HCT116 (cell line): ENCODE results near the gene SRGAP1. TPM values are rescaled to one million over a fixed set of nuclear protein-coding genes. Genes with fewer than 3 reads are reported as not detected.

Experiments
- ATAC-seq: fragments of 200-7000 bp; cut with Tn5 transposase; 2 replicates; pipeline ENCODE4 v1.9.1; 2020; ENCODE audit warnings: mild to moderate bottlenecking, moderate library complexity
- BruUV-seq: library from RNA; stranded (reverse); fragments of 400-500 nt; replicated peaks from 2 replicates; lab custom pipeline; 2021; lab: Mats Ljungman, UMichigan
- CTCF ChIA-PET: fragments of 300-600 bp; sonication (Branson Sonifier 250); formaldehyde crosslinking; loops from one replicate; lab custom pipeline; 2021; ENCODE audit warnings: antibody characterized with exemption; lab: Charles Lee
- POLR2A ChIA-PET: fragments of 300-600, 350-600 bp; sonication (Branson Sonifier 250); formaldehyde crosslinking; loops from one replicate; lab custom pipeline; 2021; ENCODE audit warnings: antibody characterized with exemption; lab: Charles Lee
- RAD21 ChIA-PET, 2 experiments: fragments of 300-600 bp; sonication (Branson Sonifier 250); formaldehyde crosslinking; loops; one replicate each; lab custom pipeline; 2023; ENCODE audit warnings: low total read pairs in 2 of 2; ENCODE audit not compliant: uncharacterized antibody in 2 of 2, unreplicated experiment in 2 of 2, low non-redundant PET in 1 of 2; lab: Charles Lee
- DNase-seq: peaks from one replicate; pipeline ENCODE4 v3.0.0-alpha.2; 2010; ENCODE audit warnings: low read depth, low spot score
- H2AFZ ChIP-seq: fragments of 200-600 bp; shearing (Covaris generic), sonication (generic); 2 replicates; pipeline ENCODE4 v1.6.1; 2017; ENCODE audit warnings: low read depth, mixed run types, mixed read lengths, antibody characterized with exemption, low read length; ENCODE audit not compliant: poor library complexity, severe bottlenecking
- H3K27ac ChIP-seq: 2 replicates; pipeline ENCODE4 v1.5.1; 2012; ENCODE audit warnings: low read depth, low read length
- H3K27me3 ChIP-seq: fragments of 200-600 bp; sonication (generic); 2 replicates; pipeline ENCODE4 v1.6.1; 2016; ENCODE audit warnings: mixed run types, low read length, mixed read lengths; ENCODE audit not compliant: insufficient read depth
- H3K36me3 ChIP-seq, 2 experiments: fragments of 200-500 bp in 1 of 2; fragments of 200-600 bp in 1 of 2; sonication (Bioruptor generic) in 1 of 2; sonication (generic) in 1 of 2; 2 replicates each; pipeline versions ENCODE4 v1.5.1 to v1.6.1; 2014 to 2016; ENCODE audit warnings: low read length in 2 of 2, inconsistent platforms in 1 of 2, mixed read lengths in 1 of 2, mixed run types in 1 of 2; ENCODE audit not compliant: insufficient read depth in 2 of 2, control insufficient read depth in 1 of 2
- H3K4me1 ChIP-seq, 2 experiments: fragments of 200-600 bp in 1 of 2; sonication (generic) in 1 of 2; 2 replicates each; pipeline versions ENCODE4 v1.5.1 to v1.6.1; 2012 to 2017; ENCODE audit warnings: low read length in 2 of 2, inconsistent platforms in 1 of 2, mild to moderate bottlenecking in 1 of 2, mixed read lengths in 1 of 2, mixed run types in 1 of 2, moderate library complexity in 1 of 2; ENCODE audit not compliant: insufficient read depth in 2 of 2, control insufficient read depth in 1 of 2
- H3K4me2 ChIP-seq: fragments of 200-600 bp; sonication (generic); 2 replicates; pipeline ENCODE4 v1.6.1; 2017; ENCODE audit warnings: mixed run types, low read length, mixed read lengths
- H3K4me3 ChIP-seq, 2 experiments: fragments of 200-600 bp in 1 of 2; sonication (generic) in 1 of 2; replicated peaks in 1 of 2; 2 replicates each; pipeline ENCODE4 v1.5.1; 2011 to 2016; ENCODE audit warnings: low read length in 2 of 2, control low read depth in 1 of 2, low read depth in 1 of 2, mild to moderate bottlenecking in 1 of 2, mixed read lengths in 1 of 2, mixed run types in 1 of 2
- H3K79me2 ChIP-seq: fragments of 200-600 bp; sonication (generic); 2 replicates; pipeline ENCODE4 v1.6.1; 2017; ENCODE audit warnings: mild to moderate bottlenecking, mixed run types, low read length, moderate library complexity, mixed read lengths; ENCODE audit not compliant: insufficient read depth
- H3K9ac ChIP-seq: fragments of 200-600 bp; sonication (generic); 2 replicates; pipeline ENCODE4 v1.6.1; 2016; ENCODE audit warnings: low read length, mixed read lengths
- H3K9me2 ChIP-seq: fragments of 200-600 bp; sonication (generic), shearing (Covaris generic); 2 replicates; pipeline ENCODE4 v1.6.1; 2017; ENCODE audit warnings: mixed run types, mild to moderate bottlenecking, moderate library complexity; ENCODE audit not compliant: insufficient read depth
- H3K9me3 ChIP-seq, 2 experiments: fragments of 200-500 bp in 1 of 2; fragments of 200-600 bp in 1 of 2; sonication (Bioruptor generic) in 1 of 2; sonication (generic) in 1 of 2; 2 replicates each; pipeline ENCODE4 v1.6.1; 2014 to 2017; ENCODE audit warnings: low read length in 2 of 2, mixed read lengths in 2 of 2, inconsistent platforms in 1 of 2, low read depth in 1 of 2, mild to moderate bottlenecking in 1 of 2, mixed run types in 1 of 2, moderate library complexity in 1 of 2; ENCODE audit not compliant: control insufficient read depth in 1 of 2, insufficient read depth in 1 of 2
- H4K20me1 ChIP-seq: fragments of 200-600 bp; sonication (generic), shearing (Covaris generic); 2 replicates; pipeline ENCODE4 v1.6.1; 2017; ENCODE audit warnings: mixed run types, mild to moderate bottlenecking, moderate library complexity; ENCODE audit not compliant: insufficient read depth
- CEBPB ChIP-seq: IDR thresholded peaks from 2 replicates; pipeline ENCODE4 v1.6.1; 2012; ENCODE audit warnings: low read depth
- EGR1 ChIP-seq: IDR thresholded peaks from 2 replicates; pipeline ENCODE4 v1.6.1; 2012; ENCODE audit warnings: low read depth
- JUND ChIP-seq: IDR thresholded peaks from 2 replicates; pipeline ENCODE4 v1.6.1; 2012
- POLR2A ChIP-seq: IDR thresholded peaks from 2 replicates; pipeline ENCODE4 v1.7.0; 2011; ENCODE audit warnings: borderline replicate concordance; ENCODE audit not compliant: insufficient read depth, insufficient read length; ENCODE audit errors: extremely low read depth
- RAD21 ChIP-seq: IDR thresholded peaks from 2 replicates; pipeline ENCODE4 v1.6.1; 2012; ENCODE audit warnings: low read depth, mild to moderate bottlenecking
- SIN3A ChIP-seq: IDR thresholded peaks from 2 replicates; pipeline ENCODE4 v1.6.1; 2012; ENCODE audit warnings: low read depth
- SP1 ChIP-seq: IDR thresholded peaks from 2 replicates; pipeline ENCODE4 v1.6.1; 2012; ENCODE audit warnings: low read depth
- SRF ChIP-seq: IDR thresholded peaks from 2 replicates; pipeline ENCODE4 v1.6.1; 2012; ENCODE audit warnings: low read depth
- TCF7L2 ChIP-seq: IDR thresholded peaks from 2 replicates; pipeline ENCODE4 v1.7.0; 2011; ENCODE audit warnings: borderline replicate concordance, inconsistent platforms; ENCODE audit not compliant: insufficient read depth, insufficient read length; ENCODE audit errors: extremely low read depth
- ZNF274 ChIP-seq: fragments of 200-500 bp; sonication (Bioruptor generic); IDR thresholded peaks from 2 replicates; pipeline ENCODE4 v1.6.1; 2014; ENCODE audit warnings: mild to moderate bottlenecking, low read depth, low read length, inconsistent platforms
- intact Hi-C: fragments of 100-400 bp; cut with micrococcal nuclease; formaldehyde crosslinking; loops from 2 replicates; pipeline ENCODE4 v1.10.0; 2022
- total RNA-seq: library from RNA; stranded (reverse); gene quantifications from one replicate; pipeline ENCODE4 v1.2.1, GENCODE V29; 2021; ENCODE audit not compliant: unreplicated experiment
- TF ChIP-seq, protein P1 (sequence below): IDR thresholded peaks from 2 replicates; pipeline ENCODE4 v1.6.1; 2012; ENCODE audit warnings: low read depth

SRGAP1 gene
- total RNA-seq, 1 experiment from 2014 or later = 16.6 TPM

DNA sequence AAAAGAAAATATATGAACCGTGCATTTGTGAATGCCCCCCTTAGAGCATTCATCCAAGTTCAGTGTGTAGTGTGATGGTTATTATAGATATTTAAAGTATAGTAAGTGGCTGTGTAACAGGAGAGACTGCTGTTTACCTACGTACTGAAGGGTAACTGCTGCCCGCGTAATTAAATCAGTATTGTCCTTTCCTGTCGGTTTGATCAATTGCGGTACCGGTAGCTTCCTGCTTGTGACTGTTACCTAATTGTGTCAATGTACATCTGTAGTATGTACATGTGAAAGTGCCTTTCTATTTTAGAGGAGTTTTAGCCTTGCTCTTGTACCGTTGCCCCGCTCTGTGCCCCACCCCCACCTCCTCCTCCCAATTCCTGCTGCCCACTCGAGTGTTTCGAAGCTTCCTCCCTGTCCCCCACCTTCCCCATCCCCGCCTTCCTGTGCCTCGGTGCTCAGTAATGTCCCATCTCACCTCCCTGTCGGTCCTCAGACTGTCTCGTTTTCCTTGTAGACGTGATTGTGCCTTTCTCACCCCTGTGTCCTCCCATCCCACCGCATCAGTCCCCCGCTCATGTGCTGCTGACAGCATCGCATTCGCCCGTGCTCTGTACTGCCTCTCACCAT, 302.6 kb downstream of the SRGAP1 start:
- no peaks in the 10 kb centered on the region for H3K9me2 ChIP-seq
- no peak overlapping the region for H3K4me2 ChIP-seq
- H3K27ac ChIP-seq = no peak overlapping the region
- TF ChIP-seq CEBPB = no peak
- TF ChIP-seq POLR2A = no peak
- TF ChIP-seq JUND = no peak
- TF ChIP-seq RAD21 = no peak
- TF ChIP-seq SIN3A = no peak
- TF ChIP-seq SP1 = no peak
- no peak for TF ChIP-seq ZNF274
- DNase-seq (no peak), ATAC-seq (no peak)
- ChIA-PET CTCF (no interaction called here), POLR2A (no interaction called here), RAD21 (no interaction called here)
- H4K20me1 ChIP-seq = no peaks in the 10 kb centered on the region
- no peaks in the 10 kb centered on the region for H3K79me2 ChIP-seq
- no TSS peak for BruUV-seq
- H2AFZ ChIP-seq = no peak overlapping the region
- intact Hi-C loops = no loop called here
- H3K4me1 ChIP-seq = no peaks in the 10 kb centered on the region; a peak in 1 of 4 replicates
- H3K27me3 ChIP-seq = no peaks in the 10 kb centered on the region
- no peak overlapping the region for H3K9ac ChIP-seq
- no peaks in the 10 kb centered on the region for H3K36me3 ChIP-seq
- H3K4me3 ChIP-seq = no peak overlapping the region
- no peaks in the 10 kb centered on the region for H3K9me3 ChIP-seq

DNA sequence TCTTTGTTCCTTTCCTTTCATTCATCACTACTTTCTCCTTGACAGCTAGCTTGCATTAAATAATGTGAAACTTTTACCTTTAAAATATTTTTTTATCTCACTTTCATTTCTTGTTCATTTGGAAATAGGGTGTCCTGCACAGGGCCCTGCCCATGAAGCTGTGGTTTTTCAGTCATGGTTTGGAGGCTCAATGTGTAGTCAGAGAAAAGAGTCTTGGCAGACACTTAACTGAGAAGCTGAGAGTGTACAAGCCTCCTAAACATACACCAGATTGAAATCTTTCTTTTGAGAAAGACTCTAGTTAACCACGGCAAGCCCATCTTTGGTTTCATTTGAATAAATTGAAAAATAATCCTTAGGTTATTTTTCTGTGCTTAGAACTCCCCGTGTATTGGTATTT, 303.4 kb downstream of the SRGAP1 start:
- no peaks in the 10 kb centered on the region for H3K27me3 ChIP-seq
- H3K9me2 ChIP-seq = no peaks in the 10 kb centered on the region
- H3K79me2 ChIP-seq = no peaks in the 10 kb centered on the region
- DNase-seq (no peak), ATAC-seq (no peak)
- H3K27ac ChIP-seq = no peak overlapping the region
- ChIA-PET POLR2A (interaction anchor here (0.6 kb wide), 1 partner anchor 24 kb away, joined by 3 read pairs; no protein-coding TSS in a partner anchor), RAD21 (no interaction called here), CTCF (no interaction called here)
- TF ChIP-seq, protein P1, sequence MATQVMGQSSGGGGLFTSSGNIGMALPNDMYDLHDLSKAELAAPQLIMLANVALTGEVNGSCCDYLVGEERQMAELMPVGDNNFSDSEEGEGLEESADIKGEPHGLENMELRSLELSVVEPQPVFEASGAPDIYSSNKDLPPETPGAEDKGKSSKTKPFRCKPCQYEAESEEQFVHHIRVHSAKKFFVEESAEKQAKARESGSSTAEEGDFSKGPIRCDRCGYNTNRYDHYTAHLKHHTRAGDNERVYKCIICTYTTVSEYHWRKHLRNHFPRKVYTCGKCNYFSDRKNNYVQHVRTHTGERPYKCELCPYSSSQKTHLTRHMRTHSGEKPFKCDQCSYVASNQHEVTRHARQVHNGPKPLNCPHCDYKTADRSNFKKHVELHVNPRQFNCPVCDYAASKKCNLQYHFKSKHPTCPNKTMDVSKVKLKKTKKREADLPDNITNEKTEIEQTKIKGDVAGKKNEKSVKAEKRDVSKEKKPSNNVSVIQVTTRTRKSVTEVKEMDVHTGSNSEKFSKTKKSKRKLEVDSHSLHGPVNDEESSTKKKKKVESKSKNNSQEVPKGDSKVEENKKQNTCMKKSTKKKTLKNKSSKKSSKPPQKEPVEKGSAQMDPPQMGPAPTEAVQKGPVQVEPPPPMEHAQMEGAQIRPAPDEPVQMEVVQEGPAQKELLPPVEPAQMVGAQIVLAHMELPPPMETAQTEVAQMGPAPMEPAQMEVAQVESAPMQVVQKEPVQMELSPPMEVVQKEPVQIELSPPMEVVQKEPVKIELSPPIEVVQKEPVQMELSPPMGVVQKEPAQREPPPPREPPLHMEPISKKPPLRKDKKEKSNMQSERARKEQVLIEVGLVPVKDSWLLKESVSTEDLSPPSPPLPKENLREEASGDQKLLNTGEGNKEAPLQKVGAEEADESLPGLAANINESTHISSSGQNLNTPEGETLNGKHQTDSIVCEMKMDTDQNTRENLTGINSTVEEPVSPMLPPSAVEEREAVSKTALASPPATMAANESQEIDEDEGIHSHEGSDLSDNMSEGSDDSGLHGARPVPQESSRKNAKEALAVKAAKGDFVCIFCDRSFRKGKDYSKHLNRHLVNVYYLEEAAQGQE = no peak
- TF ChIP-seq SRF (no peak), TCF7L2 (no peak), EGR1 (no peak)
- no peak overlapping the region for H3K4me3 ChIP-seq
- no TSS peak for BruUV-seq
- no peak overlapping the region for H3K4me2 ChIP-seq
- H3K9ac ChIP-seq = no peak overlapping the region
- H3K4me1 ChIP-seq = no peaks in the 10 kb centered on the region; a peak in 1 of 4 replicates
- no peaks in the 10 kb centered on the region for H3K36me3 ChIP-seq
- H2AFZ ChIP-seq = no peak overlapping the region
- intact Hi-C loops = no loop called here
- no peaks in the 10 kb centered on the region for H4K20me1 ChIP-seq
- H3K9me3 ChIP-seq = no peaks in the 10 kb centered on the region
